ENCODE results near the gene PRELID3B. TPM values are rescaled to one million over a fixed set of nuclear protein-coding genes. Genes with fewer than 3 reads are reported as not detected.

The PRELID3B gene
- total RNA-seq, 4 donors from 2014 or later, result 19.2 to 34.5 (median 23.1) TPM

GRCh38 chr20:59004493-59004762 lies 38.2 kb downstream of the PRELID3B start:
- Histone ChIP-seq H3K27me3 (no peaks in the 10 kb centered on the region), H3K27ac (peak overlapping the region in 2 of 4 donors; percentile 89 to 96), H3K9me3 (no peaks in the 10 kb centered on the region), H3K4me1 (peaks cover 0 to 46% (median 33%) of the 10 kb centered on the region in 4 donors), H3K4me3 (peak overlapping the region in 2 of 4 donors; percentile 73 to 89), H3K36me3 (peaks cover 0 to 40% (median 9%) of the 10 kb centered on the region in 3 donors)
- WGBS, 2 donors, result 59 to 68% methylated on average over 4 of the region's 4 CpGs
- DNase-seq (ENCODE audit: low spot score in 2 of 2), result peak; percentile 30 to 35
- no peak for TF ChIP-seq EP300 (IDR thresholded peaks at IDR 0.05)
- TF ChIP-seq POLR2A (IDR thresholded peaks at IDR 0.05), result no peak
- no peak for TF ChIP-seq CTCF (IDR thresholded peaks at IDR 0.05)

- no peaks in the 10 kb centered on the region for H3K9me3 ChIP-seq
- TF ChIP-seq CTCF (IDR thresholded peaks at IDR 0.05) (no peak), POLR2A (IDR thresholded peaks at IDR 0.05) (no peak), EP300 (IDR thresholded peaks at IDR 0.05) (no peak)
- 80 to 82% methylated on average over 16 of the region's 16 CpGs for WGBS, 2 donors
- H3K36me3 ChIP-seq, result peaks cover 0 to 44% (median 9%) of the 10 kb centered on the region in 3 donors
- H3K27ac ChIP-seq, result peak overlapping the region in 3 of 4 donors; percentile 50 to 96 (median 89)
- no peak for DNase-seq (ENCODE audit: low spot score in 2 of 2)
- H3K27me3 ChIP-seq, result no peaks in the 10 kb centered on the region
- peaks cover 0 to 46% (median 33%) of the 10 kb centered on the region in 4 donors for H3K4me1 ChIP-seq
- peak overlapping the region in 2 of 4 donors; percentile 73 to 89 for H3K4me3 ChIP-seq
These were observed 38.6 kb downstream of the PRELID3B start for GRCh38 chr20:59003836-59004492.

GRCh38 chr20:59002874-59003399 lies 39.6 kb downstream of the PRELID3B start:
- WGBS, 2 donors, result 80 to 84% methylated on average over 17 of the region's 17 CpGs
- TF ChIP-seq POLR2A (IDR thresholded peaks at IDR 0.05) (no peak), EP300 (IDR thresholded peaks at IDR 0.05) (no peak), CTCF (IDR thresholded peaks at IDR 0.05) (no peak)
- peaks cover 0 to 55% (median 9%) of the 10 kb centered on the region in 3 donors for H3K36me3 ChIP-seq

GRCh38 chr20:59002388-59002787 lies 40.2 kb downstream of the PRELID3B start:
- no peaks in the 10 kb centered on the region for H3K27me3 ChIP-seq
- H3K4me3 ChIP-seq, result no peak overlapping the region
- H3K9me3 ChIP-seq, result no peaks in the 10 kb centered on the region
- DNase-seq (ENCODE audit: low spot score in 2 of 2), result no peak
- 93 to 95% methylated on average over 7 of the region's 8 CpGs for WGBS, 2 donors
- H3K36me3 ChIP-seq, result peaks cover 0 to 60% (median 13%) of the 10 kb centered on the region in 3 donors
- no peak overlapping the region for H3K27ac ChIP-seq
- TF ChIP-seq CTCF (IDR thresholded peaks at IDR 0.05) (no peak), EP300 (IDR thresholded peaks at IDR 0.05) (no peak), POLR2A (IDR thresholded peaks at IDR 0.05) (no peak)
- peaks cover 0 to 43% (median 29%) of the 10 kb centered on the region in 4 donors for H3K4me1 ChIP-seq

More at GRCh38 chr20:59002874-59003399, 39.6 kb downstream of the PRELID3B start:
- peaks cover 0 to 46% (median 33%) of the 10 kb centered on the region in 4 donors for H3K4me1 ChIP-seq
- H3K9me3 ChIP-seq, result no peaks in the 10 kb centered on the region
- H3K4me3 ChIP-seq, result no peak overlapping the region
- H3K27me3 ChIP-seq, result no peaks in the 10 kb centered on the region
- no peak overlapping the region for H3K27ac ChIP-seq
- no peak for DNase-seq (ENCODE audit: low spot score in 2 of 2)

- 88 to 92% methylated on average over 27 of the region's 27 CpGs for WGBS, 2 donors
- Histone ChIP-seq H3K36me3 (peaks cover 0 to 68% (median 16%) of the 10 kb centered on the region in 3 donors), H3K4me1 (peaks cover 0 to 39% (median 27%) of the 10 kb centered on the region in 4 donors)
These were observed 41.0 kb downstream of the PRELID3B start for GRCh38 chr20:59001449-59002171.

More at GRCh38 chr20:59001449-59002171, 41.0 kb downstream of the PRELID3B start:
- Histone ChIP-seq H3K9me3 (no peaks in the 10 kb centered on the region), H3K4me3 (no peak overlapping the region), H3K27me3 (no peaks in the 10 kb centered on the region), H3K27ac (no peak overlapping the region)
- TF ChIP-seq EP300 (IDR thresholded peaks at IDR 0.05) (no peak), POLR2A (IDR thresholded peaks at IDR 0.05) (no peak), CTCF (IDR thresholded peaks at IDR 0.05) (no peak)
- DNase-seq (ENCODE audit: low spot score in 2 of 2), result no peak
